ENCODE data around the gene ALDH4A1. TPM values are rescaled to one million over a fixed set of nuclear protein-coding genes. Genes with fewer than 3 reads are reported as not detected.

ALDH4A1 gene
- polyA plus RNA-seq (2013, experiment 1 of 2; ENCODE audit: insufficient read length) = 18.7 TPM
- 19.8 TPM for polyA plus RNA-seq (2013, experiment 2 of 2; ENCODE audit: insufficient read length)

DNA sequence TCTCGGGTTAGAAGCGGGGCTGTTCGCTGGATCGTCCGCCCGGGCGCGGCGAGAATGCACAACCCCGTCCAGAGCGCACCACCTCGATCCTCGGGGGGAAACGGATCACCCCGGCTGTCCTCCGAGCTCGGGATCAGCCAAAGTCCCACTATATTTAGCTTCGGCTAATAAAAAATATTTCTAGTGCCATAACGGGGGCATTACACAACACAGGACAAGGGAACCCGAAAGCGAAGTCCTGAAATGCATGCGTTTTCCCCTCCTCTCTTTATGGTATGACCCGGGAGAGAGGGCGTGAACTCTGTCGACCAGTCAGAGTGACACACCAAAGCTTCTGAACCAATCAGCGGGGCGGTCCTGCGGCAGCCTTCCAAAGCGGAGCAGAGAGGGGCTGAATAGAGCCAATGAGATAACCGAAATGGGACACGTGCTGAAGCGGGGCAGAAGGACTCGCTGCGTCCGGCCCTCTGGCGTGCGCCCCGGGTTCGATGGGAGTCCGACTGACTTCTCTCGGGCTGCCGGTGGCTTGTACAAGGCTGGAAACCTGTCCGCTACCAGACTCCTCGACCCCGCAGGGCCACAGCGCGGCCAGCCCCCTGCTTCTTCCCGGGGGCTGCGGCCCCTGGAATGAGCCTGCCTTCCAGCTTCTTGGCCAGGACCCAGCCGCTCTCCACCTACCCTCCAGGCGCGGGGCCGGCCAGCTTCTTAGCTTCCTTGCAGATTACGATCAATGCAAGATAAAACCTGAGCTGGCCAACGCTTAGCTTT lies at the start of gene ALDH4A1:
ALDH4A1 (minus strand) TSS at position 33 of the 768 bp plus-strand sequence; CDS start at position 1, 32 bp downstream.
- DNase-seq = peak; percentile 99

GRCh38 chr1:18951818-18952391 lies 49.5 kb upstream of the ALDH4A1 start:
- no peak for DNase-seq

DNA sequence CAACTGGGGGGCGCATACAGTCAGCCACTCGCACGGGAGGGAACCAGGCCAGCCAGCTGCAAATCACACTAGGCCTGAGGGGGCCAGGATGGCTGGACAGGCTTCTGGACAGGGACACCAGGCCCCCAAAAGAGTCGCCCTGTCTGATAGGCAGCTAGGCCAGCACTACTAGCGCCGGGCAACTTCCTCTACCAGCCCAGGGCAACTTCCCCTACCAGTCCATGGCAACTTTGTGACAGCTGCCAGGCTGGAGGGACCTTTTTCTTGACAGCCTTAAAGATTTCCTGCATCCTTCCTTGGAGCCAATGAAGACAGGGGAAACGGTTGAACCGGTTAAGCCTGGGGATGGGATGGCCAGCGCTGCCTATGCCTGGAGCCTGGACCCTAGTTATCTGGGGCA lies 49.1 kb upstream of the ALDH4A1 start:
- DNase-seq = no peak

GRCh38 chr1:18950401-18951026 lies 48.2 kb upstream of the ALDH4A1 start:
- DNase-seq = peak; percentile 74

DNA sequence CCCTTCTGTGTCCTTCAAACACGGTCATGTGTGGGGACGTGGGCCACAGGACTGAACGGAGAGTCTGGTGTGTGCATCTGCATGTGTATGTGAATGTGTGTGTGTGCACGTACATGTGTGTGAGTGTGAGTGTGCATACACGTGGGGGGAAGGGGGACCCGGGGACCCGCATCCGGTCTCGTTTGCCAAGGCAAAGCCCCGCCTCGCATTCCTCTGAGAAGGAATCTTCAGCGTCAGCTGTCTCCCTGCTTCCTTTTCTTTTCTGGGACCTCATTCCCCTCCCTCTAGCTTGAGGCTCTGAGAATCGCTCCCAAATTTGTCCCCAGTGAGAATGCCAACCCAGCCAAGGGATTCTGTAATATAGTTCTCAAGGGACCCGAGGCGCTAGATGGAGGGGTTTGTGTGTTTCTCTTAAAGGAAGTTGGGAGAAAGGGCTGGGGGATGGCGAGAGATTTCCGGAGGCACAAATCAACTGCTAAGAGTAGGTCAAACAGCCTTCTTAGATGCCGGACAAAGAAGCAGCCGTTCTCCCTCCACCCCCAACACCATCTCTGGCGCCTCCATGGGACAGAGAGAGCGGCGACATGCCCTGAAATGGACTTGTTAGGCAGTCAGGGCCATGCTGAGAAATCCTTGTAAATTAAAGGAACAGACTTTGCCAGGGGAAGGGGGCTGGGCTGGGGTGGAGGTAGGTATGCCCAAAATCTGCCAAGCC lies 47.5 kb upstream of the ALDH4A1 start:
- peak; percentile 90 for DNase-seq

DNA sequence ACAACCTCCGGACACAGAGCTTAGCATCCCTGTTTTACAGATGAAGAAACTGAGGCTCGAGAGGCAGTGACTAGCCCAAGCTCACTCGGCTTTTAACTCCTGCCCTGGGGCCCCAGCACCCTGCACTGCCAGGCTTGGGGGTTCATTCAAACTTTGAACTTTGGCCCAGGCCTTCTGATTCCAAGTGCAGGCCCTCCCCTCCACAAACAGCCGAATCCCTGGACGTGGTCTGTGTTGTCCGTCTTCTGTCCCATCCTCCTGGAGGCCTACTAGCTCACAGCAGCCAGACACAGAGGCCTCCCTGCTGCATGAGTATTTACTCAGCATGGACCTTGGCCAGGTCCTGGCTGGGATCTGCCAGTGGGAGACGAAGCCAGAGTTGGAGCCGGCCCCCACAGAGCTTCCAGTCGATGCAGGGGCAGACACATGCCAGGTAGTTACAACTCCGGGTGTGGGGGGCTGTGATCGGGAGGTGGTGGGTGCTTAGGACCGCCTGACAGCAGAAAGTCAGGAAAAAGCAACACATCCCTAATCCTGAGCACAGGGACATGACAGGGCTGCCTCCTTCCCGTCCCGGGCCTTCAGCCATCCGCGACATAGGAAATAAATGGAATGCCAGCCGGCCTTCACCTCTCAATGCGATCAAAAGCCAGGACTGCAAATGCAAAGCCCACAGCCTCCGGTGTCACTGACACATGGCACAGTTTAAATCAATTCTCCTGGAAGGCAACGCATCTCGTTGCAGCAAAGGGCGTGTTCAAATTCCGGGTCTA lies 46.7 kb upstream of the ALDH4A1 start:
- peak; percentile 80 for DNase-seq

GRCh38 chr1:18948048-18948912 lies 45.9 kb upstream of the ALDH4A1 start:
- peak; percentile 56 for DNase-seq

- DNase-seq = no peak
These were observed 45.2 kb upstream of the ALDH4A1 start for GRCh38 chr1:18947570-18947969.

- no peak for DNase-seq
These were observed 44.4 kb upstream of the ALDH4A1 start for GRCh38 chr1:18946550-18947381.

- DNase-seq = peak; percentile 55
These were observed 43.1 kb upstream of the ALDH4A1 start for GRCh38 chr1:18945401-18945849.

DNA sequence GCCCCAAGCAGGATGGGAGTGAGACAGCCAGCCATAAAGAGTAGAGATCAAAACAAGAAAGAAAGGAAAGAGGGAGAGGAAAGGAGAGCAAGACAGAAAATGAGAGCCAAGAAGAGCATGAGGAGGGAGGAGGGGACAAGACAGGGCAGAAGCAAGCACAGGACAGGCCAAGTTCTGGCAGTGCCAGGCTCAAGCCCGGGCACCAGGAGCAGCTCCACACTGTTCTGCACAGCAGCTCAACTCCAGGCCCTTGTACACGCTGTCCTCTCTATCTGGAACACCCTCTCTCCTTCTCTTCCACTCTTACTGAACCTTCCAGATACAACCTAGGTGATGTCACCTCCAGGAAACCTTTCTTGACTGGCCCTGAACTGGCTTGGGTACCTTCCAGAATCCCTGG lies 42.5 kb upstream of the ALDH4A1 start:
- DNase-seq = no peak

- no peak for DNase-seq
These were observed 41.7 kb upstream of the ALDH4A1 start for GRCh38 chr1:18943914-18944572.

- DNase-seq = no peak
These were observed 40.8 kb upstream of the ALDH4A1 start for GRCh38 chr1:18943162-18943561.

DNA sequence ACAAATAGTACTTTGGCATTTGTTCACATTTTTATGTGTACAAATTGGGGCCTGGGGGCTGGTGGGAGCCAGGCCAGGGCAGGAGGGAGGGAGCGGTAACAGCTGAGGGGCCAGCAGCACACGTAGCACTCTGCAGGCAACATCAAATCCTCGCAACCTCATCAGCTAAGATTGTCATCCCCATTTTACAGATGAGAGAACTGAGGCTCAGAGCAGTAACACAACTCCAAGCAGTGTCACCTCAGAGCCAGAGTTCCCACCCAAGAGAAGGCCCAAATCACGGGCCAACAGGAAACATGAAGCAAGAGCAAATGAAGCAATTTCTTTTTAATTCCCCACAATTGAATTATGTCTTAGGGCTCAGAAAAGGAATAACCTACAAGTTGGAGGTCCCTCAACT lies 40.0 kb upstream of the ALDH4A1 start:
- no peak for DNase-seq

DNA sequence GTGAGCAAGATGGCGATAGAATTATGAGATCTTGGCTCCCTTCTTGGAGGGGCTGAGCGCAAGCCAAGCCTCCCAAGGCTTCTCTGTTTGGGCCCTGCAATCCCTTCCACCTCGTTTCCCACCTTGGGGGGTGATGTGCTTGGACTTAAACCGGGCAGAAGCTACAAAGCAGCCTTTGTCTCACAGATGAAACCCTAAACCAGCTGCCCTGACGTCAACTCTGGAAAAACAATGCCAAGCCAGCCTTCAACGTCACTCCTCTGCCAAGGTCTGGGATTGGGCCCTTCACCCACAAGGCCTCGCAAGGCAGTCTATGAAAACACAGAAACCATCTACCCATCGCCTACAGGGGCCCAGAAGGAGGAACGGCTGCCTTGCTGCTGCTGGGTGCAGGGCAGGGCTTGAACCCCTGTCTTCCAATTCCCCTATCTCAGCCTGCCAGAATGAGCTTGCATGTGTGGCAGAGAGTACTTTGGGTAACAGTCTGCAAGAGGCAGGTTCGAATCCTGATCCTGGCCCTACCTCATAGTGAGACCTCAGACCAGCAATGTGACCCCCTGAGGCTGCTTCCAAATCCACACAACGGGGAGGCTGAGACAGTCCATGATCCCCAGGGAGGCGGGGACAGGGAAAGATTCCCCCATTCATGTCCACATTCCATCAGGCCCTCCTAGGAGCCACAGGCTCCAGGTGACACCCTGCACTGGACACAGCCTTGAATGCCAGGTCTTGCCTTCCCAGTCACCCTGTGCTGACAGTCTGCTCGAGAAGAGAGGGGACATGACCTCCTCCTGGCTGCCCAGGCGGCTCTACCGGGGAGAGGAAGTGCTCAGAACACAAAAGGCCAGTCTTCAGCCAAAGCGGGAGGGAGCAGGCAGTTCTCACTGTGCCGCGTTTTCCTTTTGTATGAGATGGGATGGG lies 39.1 kb upstream of the ALDH4A1 start:
- peak; percentile 77 for DNase-seq

DNA sequence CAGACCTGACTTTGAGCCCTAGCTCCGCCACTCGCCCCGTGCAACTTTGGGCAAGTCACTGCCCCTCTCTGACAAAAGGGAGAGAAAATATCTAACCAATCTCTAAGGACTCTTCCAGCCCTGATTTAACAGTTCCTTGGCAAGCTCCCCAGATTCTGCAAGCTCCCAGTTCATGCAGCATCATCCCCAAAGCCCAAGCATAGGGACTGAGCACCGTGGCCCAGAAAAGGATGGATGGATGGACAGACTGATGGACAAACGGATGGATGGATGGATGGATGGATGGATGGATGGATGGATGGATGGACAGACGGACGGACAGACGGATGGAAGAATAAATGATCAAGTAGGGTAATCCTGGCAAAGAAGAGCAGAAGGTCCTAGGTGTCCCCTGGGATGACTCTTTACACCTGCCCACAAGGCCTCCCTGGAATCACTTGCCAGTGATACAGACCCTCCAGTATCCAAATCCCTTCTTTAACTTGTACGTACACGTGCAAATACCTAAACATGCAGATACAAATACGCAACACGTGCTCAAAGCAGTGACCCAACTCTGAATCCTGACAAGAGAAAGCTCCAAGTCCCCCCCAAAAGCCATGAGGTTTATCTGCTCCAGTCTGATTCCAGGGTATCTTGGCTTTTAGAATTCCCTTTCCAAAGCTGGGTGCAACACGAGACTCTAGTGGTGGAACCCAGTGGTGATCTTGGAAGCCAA lies 38.1 kb upstream of the ALDH4A1 start:
- no peak for DNase-seq

- peak; percentile 71 for DNase-seq
These were observed 37.3 kb upstream of the ALDH4A1 start for GRCh38 chr1:18939398-18940302.

All from fibroblast of skin of back (primary cell).